ENCODE data around the gene STIM2.

DNA sequence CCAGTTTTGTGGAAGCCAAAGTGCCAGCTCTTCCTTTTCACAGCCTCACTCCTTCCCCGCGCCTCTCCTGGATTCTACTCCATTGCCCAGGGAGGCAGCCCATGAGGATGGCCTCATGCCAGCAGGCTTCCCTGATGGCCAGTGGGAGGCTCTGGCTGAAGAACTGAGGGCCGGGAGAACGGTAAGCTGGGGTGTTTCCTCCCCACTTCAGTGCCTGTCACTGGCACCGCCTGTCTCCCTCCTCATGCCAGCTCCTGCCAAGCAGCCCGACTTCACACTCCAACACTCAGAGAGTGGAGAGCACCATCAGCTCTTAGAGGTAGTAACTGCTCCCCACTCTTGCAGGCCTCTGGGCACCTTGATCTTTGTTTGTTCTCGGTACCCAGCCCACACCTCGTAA, 46.9 kb upstream of the STIM2 start:
- TF ChIP-seq, protein P1, sequence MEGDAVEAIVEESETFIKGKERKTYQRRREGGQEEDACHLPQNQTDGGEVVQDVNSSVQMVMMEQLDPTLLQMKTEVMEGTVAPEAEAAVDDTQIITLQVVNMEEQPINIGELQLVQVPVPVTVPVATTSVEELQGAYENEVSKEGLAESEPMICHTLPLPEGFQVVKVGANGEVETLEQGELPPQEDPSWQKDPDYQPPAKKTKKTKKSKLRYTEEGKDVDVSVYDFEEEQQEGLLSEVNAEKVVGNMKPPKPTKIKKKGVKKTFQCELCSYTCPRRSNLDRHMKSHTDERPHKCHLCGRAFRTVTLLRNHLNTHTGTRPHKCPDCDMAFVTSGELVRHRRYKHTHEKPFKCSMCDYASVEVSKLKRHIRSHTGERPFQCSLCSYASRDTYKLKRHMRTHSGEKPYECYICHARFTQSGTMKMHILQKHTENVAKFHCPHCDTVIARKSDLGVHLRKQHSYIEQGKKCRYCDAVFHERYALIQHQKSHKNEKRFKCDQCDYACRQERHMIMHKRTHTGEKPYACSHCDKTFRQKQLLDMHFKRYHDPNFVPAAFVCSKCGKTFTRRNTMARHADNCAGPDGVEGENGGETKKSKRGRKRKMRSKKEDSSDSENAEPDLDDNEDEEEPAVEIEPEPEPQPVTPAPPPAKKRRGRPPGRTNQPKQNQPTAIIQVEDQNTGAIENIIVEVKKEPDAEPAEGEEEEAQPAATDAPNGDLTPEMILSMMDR (IDR thresholded peaks at IDR 0.05) = no peak
- no peak for TF ChIP-seq POLR2A (IDR thresholded peaks at IDR 0.05)
- no peak for TF ChIP-seq EP300 (IDR thresholded peaks at IDR 0.05; ENCODE audit: low read depth)

Data from transverse colon (tissue), 3 donors.